PC-9 (cell line): ENCODE data around the gene GALNT2.

Experiments used
- EZH2 ChIP-seq: fragments of 200-600 bp; sonication (generic); IDR thresholded peaks from 2 replicates; pipeline ENCODE4 v1.8.0; 2017; ENCODE audit warnings: antibody characterized with exemption, low read depth
- TF ChIP-seq, protein P1 (sequence below): fragments of 200-600 bp; sonication (generic); conservative IDR thresholded peaks from 2 replicates; pipeline ENCODE4 v1.6.1; 2017; ENCODE audit warnings: mixed run types, antibody characterized with exemption, mild to moderate bottlenecking, moderate library complexity

DNA sequence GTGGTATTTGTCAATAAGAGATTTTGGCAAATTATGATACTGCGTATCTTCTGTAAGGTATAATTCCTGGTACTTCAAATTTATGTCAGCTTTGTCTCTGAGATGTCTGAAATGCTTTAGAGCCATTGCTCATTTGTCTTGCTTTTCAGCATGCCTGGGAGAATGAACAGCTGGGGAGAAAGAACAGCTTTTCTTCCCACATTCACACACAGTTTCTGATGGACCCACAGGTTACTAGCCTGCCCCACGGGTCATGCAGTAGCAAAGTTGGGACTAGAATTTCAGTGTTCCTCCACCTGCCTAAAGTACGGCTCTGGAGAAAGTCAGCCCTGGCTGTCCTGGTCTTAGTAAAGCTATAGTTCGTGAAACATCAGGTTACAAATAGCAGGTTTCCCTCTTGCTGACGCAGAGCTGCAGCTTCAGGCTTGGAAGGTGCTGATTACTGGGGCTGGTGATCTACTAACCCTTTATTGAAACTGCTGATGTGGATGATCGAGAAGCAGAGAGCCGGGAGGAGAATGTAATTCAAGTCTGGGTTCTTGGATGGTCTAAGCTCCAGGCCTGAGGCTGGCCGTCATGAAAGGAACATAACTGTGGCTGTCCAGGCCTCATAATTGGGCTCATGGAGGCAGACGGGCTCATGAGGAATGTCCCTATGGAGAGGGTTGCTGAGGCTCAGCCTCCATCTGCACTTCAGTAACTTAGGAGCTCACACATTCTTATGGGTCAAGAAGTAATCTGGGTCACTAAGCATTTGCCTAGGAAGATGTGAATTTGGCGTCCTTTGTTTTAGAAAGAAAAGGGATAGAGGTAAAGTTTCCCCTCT, 12.4 kb downstream of the GALNT2 start:
- TF ChIP-seq, protein P1, sequence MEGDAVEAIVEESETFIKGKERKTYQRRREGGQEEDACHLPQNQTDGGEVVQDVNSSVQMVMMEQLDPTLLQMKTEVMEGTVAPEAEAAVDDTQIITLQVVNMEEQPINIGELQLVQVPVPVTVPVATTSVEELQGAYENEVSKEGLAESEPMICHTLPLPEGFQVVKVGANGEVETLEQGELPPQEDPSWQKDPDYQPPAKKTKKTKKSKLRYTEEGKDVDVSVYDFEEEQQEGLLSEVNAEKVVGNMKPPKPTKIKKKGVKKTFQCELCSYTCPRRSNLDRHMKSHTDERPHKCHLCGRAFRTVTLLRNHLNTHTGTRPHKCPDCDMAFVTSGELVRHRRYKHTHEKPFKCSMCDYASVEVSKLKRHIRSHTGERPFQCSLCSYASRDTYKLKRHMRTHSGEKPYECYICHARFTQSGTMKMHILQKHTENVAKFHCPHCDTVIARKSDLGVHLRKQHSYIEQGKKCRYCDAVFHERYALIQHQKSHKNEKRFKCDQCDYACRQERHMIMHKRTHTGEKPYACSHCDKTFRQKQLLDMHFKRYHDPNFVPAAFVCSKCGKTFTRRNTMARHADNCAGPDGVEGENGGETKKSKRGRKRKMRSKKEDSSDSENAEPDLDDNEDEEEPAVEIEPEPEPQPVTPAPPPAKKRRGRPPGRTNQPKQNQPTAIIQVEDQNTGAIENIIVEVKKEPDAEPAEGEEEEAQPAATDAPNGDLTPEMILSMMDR: no peak
- TF ChIP-seq EZH2: no peak
